ENCODE results near the gene ZYX. TPM values are rescaled to one million over a fixed set of nuclear protein-coding genes. Genes with fewer than 3 reads are reported as not detected.

ZYX gene
- total RNA-seq, 1 donor from 2014 or later: 523 TPM

GRCh38 chr7:143395187-143396149 lies 14.3 kb downstream of the ZYX start:
- peaks cover 11% of the 10 kb centered on the region for H3K36me3 Mint-ChIP-seq (ENCODE audit: low read depth, unreplicated experiment)
- Histone ChIP-seq H3K36me3 (ENCODE audit: insufficient read depth, low read length) (peaks cover 11% of the 10 kb centered on the region), H3K79me2 (ENCODE audit: insufficient read depth, low read length) (peaks cover 3% of the 10 kb centered on the region), H3K9me3 (ENCODE audit: insufficient read depth, low read depth, low read length) (no peaks in the 10 kb centered on the region), H3K4me1 (ENCODE audit: insufficient read depth, low read length) (peaks cover 17% of the 10 kb centered on the region), H3K4me3 (ENCODE audit: insufficient read depth, low read depth, low read length) (no peak overlapping the region), H4K20me1 (ENCODE audit: insufficient read depth, low read length) (peaks cover 42% of the 10 kb centered on the region), H3K4me2 (ENCODE audit: low read length) (no peak overlapping the region), H3K27ac (ENCODE audit: low read depth, low read length) (no peak overlapping the region), H3K27me3 (ENCODE audit: insufficient read depth, low read length) (peaks cover under 1% of the 10 kb centered on the region), H3K9ac (ENCODE audit: low read length) (no peak overlapping the region), H2AFZ (ENCODE audit: low read depth, low read length) (no peak overlapping the region)
- H3K9me3 Mint-ChIP-seq (ENCODE audit: unreplicated experiment): no peaks in the 10 kb centered on the region
- FAIRE-seq (no peak), DNase-seq (ENCODE audit: low read depth) (no peak)
- H3K27me3 Mint-ChIP-seq (ENCODE audit: low read depth, unreplicated experiment): peaks cover 4% of the 10 kb centered on the region
- no peak overlapping the region for H3K27ac Mint-ChIP-seq (ENCODE audit: unreplicated experiment)
- TF ChIP-seq EZH2 (IDR thresholded peaks at IDR 0.05; ENCODE audit: insufficient read depth, low read length): no peak
- peak; percentile 39 for TF ChIP-seq CTCF (IDR thresholded peaks at IDR 0.05; ENCODE audit: insufficient read depth, low read depth, low read length)
- peaks cover 13% of the 10 kb centered on the region for H3K4me1 Mint-ChIP-seq (ENCODE audit: low read depth, unreplicated experiment)
- no peak overlapping the region for H3K4me3 Mint-ChIP-seq (ENCODE audit: unreplicated experiment)

GRCh38 chr7:143396182-143396581 lies 15.0 kb downstream of the ZYX start:
- Mint-ChIP-seq H3K36me3 (ENCODE audit: low read depth, unreplicated experiment) (peaks cover 11% of the 10 kb centered on the region), H3K9me3 (ENCODE audit: unreplicated experiment) (no peaks in the 10 kb centered on the region), H3K4me1 (ENCODE audit: low read depth, unreplicated experiment) (peaks cover 13% of the 10 kb centered on the region), H3K27me3 (ENCODE audit: low read depth, unreplicated experiment) (peaks cover 9% of the 10 kb centered on the region), H3K27ac (ENCODE audit: unreplicated experiment) (no peak overlapping the region), H3K4me3 (ENCODE audit: unreplicated experiment) (no peak overlapping the region)
- no peak overlapping the region for H3K9ac ChIP-seq (ENCODE audit: low read length)
- no peak for TF ChIP-seq CTCF (IDR thresholded peaks at IDR 0.05; ENCODE audit: insufficient read depth, low read depth, low read length)
- TF ChIP-seq EZH2 (IDR thresholded peaks at IDR 0.05; ENCODE audit: insufficient read depth, low read length): no peak
- H3K27me3 ChIP-seq (ENCODE audit: insufficient read depth, low read length): peaks cover 5% of the 10 kb centered on the region
- DNase-seq (ENCODE audit: low read depth) (no peak), FAIRE-seq (no peak)
- H3K36me3 ChIP-seq (ENCODE audit: insufficient read depth, low read length): peaks cover 5% of the 10 kb centered on the region
- no peak overlapping the region for H3K4me2 ChIP-seq (ENCODE audit: low read length)
- no peak overlapping the region for H2AFZ ChIP-seq (ENCODE audit: low read depth, low read length)
- H3K9me3 ChIP-seq (ENCODE audit: insufficient read depth, low read depth, low read length): no peaks in the 10 kb centered on the region
- H4K20me1 ChIP-seq (ENCODE audit: insufficient read depth, low read length): peaks cover 34% of the 10 kb centered on the region
- peaks cover 10% of the 10 kb centered on the region for H3K4me1 ChIP-seq (ENCODE audit: insufficient read depth, low read length)
- H3K4me3 ChIP-seq (ENCODE audit: insufficient read depth, low read depth, low read length): no peak overlapping the region
- H3K27ac ChIP-seq (ENCODE audit: low read depth, low read length): no peak overlapping the region
- no peaks in the 10 kb centered on the region for H3K79me2 ChIP-seq (ENCODE audit: insufficient read depth, low read length)

Measured in astrocyte (in vitro differentiated cells and primary cell).